ENCODE measurements around the gene NRP1.
"Not testable (repeated sequence)": the region's sequence is repeated elsewhere in the genome, so short reads cannot be mapped to it uniquely, and the experiment has no call there.

Gene NRP1

DNA sequence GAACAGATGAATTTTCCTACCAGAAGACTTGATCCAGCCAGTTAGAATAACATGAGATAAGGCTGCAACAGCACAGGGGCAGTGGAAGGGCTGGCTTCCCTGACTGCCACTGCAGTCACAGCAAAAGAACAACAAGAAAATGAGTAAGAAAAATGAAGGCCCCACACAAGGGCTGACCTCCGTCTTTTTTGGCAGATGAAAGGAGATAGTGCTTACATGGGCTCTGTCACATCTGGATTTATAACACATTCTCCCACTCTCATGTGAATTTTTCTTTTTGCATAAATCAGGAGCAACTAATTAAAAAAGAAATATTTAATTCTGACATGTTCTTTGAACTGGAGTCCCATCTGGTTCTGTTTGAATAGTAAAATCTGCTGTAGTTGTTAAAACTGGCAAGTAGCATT, 99.6 kb downstream of the NRP1 start:
- DNase-seq = no peak

DNA sequence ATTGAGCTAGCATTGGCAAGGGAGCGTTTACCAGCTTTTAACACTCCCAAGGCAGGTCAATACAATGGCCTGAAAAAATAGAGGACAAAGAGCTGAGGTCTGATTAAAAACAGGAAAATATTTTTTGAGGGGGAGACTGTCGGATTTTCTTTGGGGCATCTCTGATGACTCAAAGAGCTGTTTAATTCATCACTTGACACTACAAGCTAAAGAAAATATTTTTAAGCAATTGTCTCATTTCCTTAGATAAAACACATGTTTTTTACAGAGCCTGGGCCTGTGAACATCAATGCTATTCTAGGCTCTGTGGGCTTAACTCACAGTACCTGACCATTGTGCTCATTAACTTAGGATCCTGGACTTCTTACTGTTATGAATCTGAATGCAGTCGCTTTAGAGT, 100.8 kb downstream of the NRP1 start:
- no peak for DNase-seq

DNA sequence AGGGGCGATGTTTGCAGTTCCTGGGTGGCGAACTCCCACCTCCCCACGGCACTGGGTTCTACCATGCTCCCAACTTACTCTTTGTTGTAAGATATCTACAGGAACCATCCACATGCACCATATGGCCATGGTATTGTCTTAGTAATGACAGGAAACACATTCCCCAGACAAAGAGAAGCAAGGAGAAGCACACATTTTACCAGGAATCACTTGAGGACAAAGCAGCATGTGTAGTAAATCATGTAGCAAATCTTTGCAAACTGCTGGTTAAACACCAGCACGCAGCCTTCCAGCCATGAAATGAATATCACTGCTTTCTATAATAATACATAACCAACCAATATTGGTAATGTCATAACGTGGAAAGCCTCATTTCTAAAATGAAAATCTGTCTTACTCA, 101.2 kb downstream of the NRP1 start:
- DNase-seq = no peak

DNA sequence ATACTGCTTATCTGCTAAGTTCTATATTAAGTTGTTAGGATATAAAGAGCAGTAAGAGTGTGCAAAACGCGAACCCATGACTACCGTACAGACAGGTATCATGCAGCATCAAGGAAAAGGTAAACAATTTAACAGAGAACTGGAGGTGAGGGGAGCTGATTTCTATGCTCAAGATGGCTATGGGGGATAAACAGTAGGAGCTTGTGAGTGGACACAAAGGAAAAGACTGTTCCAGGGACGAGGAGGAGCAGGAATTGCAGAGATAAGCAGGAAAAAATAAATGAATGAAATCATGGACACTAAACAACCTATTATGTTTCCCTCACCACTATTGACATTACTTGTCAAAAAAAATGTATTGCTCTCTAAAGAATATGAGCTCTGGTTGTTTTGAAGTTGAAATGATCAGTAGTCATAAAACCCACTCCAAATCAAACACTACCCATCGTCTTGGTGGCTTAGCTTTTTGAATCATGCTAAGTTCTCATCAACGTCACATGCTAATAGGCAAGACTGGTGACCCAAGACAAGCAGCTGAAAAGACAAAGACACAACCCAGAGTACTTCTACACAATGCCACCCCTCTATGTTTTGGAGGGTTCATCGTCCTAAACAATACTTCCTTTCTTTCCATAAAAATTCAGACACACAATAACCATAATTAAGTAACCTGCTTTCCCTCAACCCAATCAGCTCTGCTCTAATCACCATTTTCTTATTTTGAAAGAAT, 102.7 kb downstream of the NRP1 start:
- DNase-seq = no peak

DNA sequence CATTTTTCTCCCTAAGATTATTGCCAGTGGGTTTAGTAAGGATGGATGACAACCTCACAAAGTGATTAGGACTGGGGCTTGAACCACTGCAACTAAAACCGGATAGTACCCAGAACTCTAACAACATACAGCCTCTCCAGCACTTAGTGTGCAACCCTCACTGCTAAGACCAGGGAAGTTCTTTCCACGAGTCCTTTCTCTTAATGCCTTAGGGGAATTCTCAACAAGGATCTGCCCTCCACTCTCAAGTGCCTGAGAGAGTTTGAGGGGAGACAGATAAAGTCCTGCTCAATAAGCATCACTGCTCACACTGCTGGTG, 104.6 kb downstream of the NRP1 start:
- no peak for DNase-seq

DNA sequence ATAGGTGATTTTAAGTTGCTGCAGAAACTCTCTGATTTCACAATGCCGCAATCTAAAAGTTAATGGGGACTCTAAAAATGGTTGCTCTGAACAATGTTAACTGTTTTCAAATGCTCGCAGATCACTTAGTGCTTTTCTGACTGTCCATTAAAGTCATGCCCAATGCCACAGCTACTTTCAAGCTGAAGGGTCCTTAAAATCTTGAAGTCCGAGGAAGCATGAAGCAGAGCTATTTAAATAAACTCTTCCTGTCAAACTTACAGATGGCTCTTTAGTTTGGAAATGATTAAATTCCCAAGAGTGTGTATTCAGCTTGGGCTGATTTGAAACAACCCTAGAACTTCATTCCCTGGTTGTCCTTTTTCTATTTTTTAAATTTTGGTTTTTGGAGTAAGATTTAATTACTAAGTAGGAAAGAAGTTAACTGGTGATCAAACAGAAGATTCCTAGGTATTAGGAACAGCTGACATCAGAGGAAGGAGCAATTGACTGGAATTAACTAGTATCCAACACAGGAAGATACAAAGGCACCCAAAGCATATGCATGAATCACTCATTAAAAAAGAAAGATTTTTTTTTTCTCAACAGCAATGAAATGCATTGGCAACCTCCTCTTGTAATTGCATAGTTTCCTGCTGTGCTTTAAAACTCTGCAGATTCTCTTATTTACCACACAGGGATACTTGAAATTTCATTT, 105.1 kb downstream of the NRP1 start:
- no peak for DNase-seq

DNA sequence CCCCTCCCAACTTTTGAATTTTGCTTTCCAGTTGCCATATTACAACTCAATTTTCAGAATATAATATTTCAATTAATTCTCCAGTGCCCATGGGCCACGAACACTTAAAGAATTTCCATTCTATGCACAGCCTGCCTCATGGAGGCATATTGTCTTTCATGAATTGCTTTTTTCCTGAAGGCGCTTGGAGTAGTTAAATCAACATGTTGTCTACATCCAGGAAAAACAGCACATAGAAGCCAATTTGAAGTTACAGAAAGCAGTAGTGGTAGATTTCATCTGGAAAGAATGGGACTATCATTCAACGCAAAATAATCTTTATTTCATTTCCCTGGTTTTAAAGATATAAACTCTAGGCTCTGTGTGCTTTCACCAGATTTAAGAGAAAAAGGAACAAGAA, 106.0 kb downstream of the NRP1 start:
- no peak for DNase-seq

DNA sequence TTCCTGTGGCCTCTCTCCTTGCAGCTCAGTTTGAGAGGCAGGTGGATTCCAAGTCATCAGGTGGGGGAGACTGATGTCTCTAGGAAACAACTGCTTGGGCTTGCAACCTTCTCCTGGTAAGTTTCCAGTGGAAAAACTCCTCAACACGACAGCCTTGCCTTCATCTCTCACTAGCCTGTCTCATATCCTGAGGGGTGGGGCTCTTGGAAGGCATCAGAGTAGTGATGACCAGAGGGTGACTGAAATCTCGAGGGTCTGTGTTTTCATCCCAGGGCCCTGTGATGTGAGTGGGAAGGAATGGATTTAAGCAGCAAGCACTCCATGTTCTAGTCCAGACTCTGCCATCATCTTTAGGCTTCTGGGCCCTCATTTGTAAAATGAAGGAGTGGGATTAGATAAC, 107.0 kb downstream of the NRP1 start:
- no peak for DNase-seq

DNA sequence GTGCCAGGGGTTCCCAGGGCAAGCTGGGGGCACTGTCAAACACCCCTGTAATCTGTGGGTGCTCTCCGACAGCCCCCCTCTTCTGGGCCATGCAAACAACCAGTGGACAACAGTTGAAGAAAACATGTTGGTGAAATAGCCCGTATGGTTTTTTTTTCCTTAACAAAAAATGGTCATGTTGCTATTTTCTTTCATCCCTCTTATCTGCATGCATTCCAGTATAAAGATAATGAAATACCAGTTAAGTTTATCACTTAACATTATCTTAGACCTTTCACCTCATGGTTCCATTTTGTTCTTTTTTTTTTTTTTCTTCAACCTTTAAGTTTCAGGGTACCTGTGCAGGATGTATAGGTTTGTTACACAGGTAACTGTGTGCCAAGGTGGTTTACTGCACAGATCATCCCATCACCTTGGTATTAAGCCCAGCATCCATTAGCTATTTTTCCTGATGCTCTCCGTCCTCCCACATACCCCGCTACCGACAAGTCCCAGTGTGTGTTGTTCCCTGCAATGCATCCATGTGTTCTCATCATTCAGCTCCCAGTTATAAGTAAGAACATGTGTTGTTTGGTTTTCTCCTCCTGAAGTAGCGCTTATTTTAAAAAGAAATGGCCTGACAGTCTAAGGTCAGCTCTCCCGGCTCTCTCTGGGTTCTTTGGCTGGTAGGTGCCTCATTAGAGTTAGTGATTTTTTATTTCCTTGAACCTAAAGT, 110.1 kb downstream of the NRP1 start:
- DNase-seq = no peak

DNA sequence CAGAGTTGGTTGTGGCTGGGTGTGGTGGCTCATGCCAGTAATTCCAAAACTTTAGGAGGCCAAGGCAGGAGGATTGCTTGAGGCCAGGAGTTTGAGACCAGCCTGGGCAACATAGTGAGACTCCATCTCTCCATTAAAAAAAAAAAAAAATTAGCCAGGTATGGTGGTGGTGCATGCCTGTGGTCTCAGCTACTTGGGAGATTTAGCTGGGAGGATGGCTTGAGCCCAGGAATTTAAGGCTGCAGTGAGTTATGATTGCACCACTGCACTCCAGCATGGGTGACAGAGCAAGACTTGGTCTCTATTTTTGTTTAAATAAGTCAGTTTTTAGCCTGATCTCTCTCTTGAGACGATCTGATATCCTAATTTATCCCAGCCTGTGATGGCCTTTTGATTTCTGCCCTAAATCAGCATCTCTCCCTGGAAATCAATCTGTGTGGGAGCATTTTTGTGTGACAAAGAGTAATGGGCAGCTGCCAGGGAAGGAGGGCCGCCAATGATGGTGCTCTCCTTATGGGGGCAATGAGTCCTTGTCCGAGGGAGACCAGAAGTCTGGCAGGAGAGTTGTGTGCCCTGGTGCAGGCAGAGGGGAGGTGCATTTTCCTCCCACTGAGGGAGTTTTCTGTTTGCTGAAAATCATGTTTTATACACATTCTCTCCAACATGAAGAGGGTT, 111.0 kb downstream of the NRP1 start:
- DNase-seq = no peak

DNA sequence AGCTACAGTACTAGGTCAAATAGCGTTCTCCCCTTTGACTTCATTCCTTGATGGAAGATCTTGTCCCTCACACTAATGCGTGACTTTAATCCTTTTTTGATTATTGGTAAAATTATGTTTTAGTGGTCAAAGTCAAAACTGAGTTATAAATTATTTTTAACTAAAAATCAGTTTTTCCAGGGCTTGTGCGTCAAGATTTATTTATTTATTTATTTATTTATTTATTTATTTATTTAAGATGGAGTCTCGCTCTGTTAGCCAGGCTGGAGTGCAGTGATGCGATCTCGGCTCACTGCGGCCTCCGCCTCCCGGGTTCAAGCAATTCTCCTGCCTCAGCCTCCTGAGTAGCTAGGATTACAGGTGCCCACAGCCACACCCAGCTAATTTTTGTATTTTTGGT, 112.2 kb downstream of the NRP1 start:
- not testable (repeated sequence) for DNase-seq

DNA sequence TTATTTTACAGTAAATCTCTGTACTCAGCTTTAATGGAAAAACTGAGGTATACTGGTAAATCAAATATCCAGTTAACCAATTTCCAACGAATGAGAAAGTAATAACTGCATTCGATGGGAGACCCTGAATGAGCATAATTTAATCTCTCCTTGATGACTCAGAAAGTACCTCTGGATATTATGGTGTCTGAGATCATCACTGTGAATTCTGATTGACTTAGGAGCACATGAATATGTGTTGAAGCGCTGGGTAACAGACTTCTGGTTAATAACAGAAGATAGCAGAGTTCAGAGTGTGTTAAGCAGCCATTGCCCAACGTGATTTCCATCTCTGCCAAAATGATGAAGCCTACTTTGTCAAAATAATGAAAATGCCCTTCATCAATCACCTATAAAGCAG, 116.6 kb downstream of the NRP1 start:
- no peak for DNase-seq

DNA sequence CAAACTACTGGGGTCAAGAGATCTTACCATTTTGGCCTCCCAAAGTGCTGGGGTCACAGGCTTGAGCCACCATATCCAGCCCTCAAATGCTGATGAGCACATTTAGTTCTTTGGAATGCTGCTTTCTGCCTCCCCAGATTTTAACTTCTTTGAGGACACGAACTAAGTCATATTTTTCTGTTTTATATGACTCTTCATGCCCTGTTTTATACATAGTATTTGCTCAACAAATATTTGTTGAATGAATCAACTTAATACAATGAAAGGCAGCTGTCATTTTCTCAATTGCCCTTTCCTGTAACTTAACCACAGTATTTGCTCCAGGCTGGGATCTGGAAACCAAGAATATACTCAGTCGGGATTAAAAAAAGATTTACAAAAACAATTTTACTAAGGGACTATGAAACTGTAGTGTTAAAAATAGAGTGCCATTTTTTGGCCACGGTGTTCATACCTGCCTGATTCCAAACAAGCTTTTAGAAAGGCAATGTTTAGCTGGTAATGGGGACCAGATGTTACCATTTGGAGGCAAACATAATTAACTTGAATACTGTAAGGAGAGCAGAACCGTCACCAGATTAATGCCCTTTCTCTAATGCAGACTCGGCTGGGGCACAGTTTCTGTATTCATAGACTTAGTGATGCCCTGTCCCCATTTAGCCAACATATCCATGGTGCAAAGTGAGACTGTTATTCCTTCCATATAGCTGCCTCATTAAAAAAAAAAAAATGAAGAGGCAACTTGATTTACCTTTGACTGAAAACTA, 117.6 kb downstream of the NRP1 start:
- no peak for DNase-seq

DNA sequence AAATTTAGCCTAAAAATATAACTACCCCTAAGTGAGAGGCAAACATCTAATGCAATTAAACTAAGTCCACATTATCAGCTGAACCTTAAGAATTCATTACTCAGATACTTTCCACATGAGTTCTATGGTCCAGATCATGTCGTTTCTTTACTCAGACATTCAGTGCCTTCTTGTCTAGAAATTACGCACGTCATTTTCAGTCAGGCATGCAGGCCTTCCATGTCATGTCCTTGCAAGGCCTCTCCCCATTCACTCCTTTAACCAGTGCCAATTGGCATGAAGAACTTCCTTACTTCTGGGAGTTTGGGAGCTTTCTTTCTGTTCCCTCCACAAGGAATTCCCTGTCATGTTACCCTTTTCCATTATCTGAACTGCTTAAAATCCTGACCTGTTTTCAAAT, 118.8 kb downstream of the NRP1 start:
- DNase-seq = no peak

DNA sequence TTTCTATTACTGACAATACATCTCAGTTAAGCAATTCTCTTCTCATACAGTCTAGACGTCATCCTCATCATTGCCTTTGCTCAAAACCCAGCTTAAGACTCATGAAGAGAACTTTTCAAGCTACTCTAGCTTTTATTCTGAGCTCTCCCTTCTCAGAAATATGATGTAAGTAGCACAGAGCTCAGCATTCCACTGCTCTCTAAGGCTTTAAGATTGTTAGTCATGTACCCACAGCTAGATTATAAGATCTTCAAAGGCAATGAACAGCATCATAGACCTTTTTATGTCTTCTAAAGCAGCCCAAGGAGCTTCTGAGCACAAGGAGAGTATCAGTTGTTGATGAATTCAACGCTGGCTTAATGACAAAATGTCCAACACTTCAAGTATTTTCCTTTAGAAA, 119.3 kb downstream of the NRP1 start:
- no peak for DNase-seq

DNA sequence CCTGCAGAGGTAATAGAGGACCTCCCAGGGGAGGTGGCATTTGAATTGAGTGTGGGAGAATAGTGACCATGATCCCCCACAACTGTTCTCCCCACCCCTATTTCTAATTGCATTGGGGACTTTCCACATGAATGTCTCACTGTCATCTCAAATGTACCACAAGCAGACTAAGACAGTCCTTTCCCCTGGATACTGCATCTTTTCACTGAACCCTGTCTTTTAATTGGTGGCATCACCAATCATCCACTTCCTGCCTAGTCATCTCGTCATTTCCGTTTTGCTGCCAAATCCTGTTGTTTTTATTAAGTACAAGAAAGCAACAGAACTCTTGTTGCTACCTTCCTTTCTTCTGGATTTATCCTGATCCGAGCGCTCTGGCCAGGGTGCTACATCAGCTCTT, 120.3 kb downstream of the NRP1 start:
- no peak for DNase-seq

DNA sequence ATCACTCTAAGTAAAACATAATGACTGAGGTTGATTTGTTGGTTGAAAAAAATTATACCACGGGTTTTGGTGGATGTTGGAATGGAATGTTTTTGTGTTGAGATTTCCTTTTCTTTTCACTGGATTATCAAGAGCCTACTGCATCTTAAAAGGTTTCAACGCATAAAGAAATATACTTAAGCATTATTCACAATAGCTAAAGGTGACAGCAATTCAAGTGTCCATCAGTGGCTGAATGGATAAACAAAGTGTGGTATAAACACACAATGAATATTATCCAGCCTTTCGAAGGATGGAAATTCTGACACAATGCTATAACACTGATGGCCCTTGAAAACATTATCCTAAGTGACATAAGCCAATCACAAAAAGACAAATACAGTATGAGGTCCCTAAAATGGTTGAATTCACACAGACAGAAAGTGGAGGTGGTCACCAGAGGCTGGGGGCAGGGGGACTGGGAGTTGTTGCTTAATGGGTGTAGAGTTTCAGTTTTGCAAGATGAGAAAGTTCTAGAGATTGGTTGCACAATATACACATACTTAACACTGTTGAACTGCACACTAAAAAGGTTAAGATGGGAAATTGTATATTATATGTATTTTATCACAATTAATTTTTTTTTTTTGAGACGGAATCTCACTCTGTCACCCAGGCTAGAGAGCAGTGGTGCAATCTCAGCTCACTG, 122.3 kb downstream of the NRP1 start:
- DNase-seq = no peak

DNA sequence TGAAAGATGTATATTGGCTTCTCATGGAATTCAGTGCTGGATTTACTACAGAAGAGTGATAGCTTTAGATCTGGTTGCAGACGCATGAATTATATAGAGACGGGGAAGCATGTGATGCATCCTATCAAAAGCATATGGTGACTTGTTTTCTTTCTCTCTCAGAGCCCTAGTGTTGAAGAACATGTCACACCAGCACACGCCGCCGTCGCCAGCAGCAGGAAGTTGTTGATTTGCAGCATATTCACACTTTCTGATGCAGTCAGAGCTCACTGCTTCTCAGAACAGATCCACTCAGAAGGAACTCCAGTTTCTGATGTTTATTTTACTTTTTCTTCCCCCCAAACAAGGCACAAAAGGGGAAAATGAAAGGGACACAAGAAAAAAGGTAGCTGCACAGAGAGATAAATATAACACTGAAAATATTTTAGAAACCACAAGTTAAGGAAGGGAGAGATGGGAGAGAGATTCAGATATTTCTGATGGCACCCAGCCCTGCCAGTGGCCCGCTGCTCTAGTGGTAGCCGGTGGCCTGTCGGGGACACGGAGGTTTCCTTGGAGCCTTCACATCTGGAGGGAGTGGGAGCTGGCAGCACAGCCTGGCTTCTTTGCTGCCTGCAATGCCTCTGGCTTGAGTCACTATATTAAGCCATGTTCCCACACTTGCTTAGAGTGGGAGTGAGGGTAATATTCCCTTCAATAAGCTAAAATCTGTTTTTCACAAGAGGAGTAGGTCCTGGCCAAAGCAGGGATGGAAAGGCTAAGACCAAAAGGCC, 123.2 kb downstream of the NRP1 start:
- no peak for DNase-seq

DNA sequence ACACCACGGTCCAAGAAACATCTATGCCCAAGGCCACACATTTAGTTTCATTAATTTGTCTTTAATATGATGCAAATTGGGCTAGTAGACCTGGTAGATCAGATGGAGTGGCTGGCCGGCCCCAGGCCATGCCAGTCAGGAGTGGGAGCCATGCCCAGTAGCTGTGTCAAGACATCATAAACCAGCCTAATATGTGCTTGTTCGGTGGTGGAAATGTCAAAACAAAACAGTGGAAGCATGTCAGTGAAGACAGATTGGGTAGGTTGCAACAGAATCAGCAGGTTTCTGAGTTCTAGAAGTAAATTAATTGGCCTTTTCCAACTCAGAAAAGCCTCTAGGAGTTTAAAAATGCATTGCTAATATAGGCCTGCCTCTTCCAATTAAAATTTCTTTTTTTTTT, 124.7 kb downstream of the NRP1 start:
- no peak for DNase-seq

DNA sequence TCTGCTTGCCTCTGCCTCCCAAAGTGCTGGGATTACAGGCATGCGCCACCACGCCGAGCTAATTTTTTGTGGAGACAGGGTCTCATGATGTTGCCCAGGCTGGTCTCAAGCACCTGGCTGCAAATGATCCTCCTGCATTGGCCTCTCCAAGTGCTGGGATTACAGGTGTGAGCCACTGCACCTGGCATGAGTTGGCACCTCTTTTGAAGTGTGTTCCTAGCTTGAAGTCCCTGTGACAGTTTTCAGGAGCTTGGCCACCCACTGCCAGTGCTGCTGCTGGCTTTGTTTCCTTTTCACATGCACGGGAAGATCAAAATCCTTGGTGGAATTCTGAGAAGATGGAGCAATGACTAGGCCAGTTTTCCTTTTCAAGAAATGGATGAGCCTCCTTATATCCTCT, 126.3 kb downstream of the NRP1 start:
- DNase-seq = no peak

DNA sequence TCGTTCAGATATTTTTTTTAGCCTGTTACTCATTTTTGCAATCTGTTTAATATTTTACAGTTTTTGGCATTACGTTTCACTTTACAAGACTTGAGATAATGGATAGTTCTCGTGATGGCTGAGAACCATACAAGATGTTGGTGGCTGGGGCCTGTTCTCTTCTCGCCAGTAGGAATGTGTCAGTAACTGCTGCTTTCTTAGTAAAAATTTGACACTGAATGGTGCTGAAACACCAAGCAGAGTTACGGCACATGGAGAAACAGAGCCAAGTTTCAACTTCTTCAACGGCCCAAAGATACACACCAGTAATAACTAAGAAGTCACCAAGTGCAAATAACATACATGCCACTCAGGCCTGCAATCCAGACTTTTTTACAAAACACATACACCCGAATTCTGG, 130.4 kb downstream of the NRP1 start:
- no peak for DNase-seq

DNA sequence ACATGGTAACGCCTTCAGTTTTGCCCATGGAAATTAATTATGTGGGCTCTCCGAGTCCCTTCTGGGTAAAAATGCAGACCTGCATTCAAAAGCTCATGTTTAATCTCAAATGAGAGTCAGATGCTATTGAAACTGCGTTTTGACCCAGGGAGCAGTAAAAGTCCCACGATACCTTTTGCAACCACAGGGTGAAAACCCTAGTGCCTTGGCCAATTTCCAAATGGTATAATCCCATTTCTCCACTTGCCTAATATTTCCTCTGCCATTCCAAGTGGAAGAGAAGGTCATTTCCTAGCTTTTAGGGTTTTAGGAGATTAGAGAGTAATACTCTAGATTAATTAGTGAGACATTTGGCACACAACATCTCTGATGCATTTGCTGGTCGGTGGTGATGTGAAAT, 132.5 kb downstream of the NRP1 start:
- no peak for DNase-seq

All from CD4-positive, alpha-beta T cell treated with Interferon gamma for 1 hour (primary cell).